B cell (primary cell): Measurements from ENCODE around the gene CCT4. TPM values are rescaled to one million over a fixed set of nuclear protein-coding genes. Genes with fewer than 3 reads are reported as not detected.

ENCODE experiments used
- ATAC-seq: fragments of 200-7000 bp; cut with Tn5 transposase; one replicate; pipeline ENCODE4 v1.10.0; 2021; ENCODE audit warnings: low read depth, mild to moderate bottlenecking, moderate number of reproducible peaks, moderate library complexity
- CTCF ChIA-PET: fragments of 350-600 bp; sonication (Branson Sonifier 250); formaldehyde crosslinking; loops from one replicate; lab custom pipeline; 2021; ENCODE audit warnings: antibody characterized with exemption, inconsistent platforms; lab: Charles Lee
- POLR2A ChIA-PET: fragments of 350-600 bp; sonication (Branson Sonifier 250); formaldehyde crosslinking; loops from one replicate; lab custom pipeline; 2021; ENCODE audit warnings: antibody characterized with exemption; lab: Charles Lee
- DNase-seq: peaks from one replicate; pipeline ENCODE4 v3.0.0; 2013
- H2AFZ ChIP-seq: 2 replicates; pipeline ENCODE4 v1.6.1; 2012; ENCODE audit warnings: mild to moderate bottlenecking, low read depth, low read length; ENCODE audit not compliant: insufficient read depth, poor library complexity, severe bottlenecking
- H3K27ac ChIP-seq, 2 donors: 1 replicate in 1 of 2; 2 replicates in 1 of 2; pipeline ENCODE4 v1.5.1; 2012 to 2013; ENCODE audit warnings: low read length in 2 of 2, mild to moderate bottlenecking in 2 of 2, moderate library complexity in 1 of 2
- H3K27me3 ChIP-seq, 4 experiments: fragments of 200-600 bp in 1 of 4; sonication (generic) in 1 of 4; replicated peaks in 1 of 4; 1 replicate in 2 of 4; 2 replicates in 2 of 4; pipeline versions ENCODE4 v1.6.1 to v1.7.0; 2013 to 2016; ENCODE audit warnings: low read length in 3 of 4, mild to moderate bottlenecking in 2 of 4, mixed read lengths in 1 of 4, moderate library complexity in 1 of 4; ENCODE audit not compliant: insufficient read depth in 4 of 4, control insufficient read depth in 3 of 4; ENCODE audit errors: control extremely low read depth in 1 of 4
- H3K36me3 ChIP-seq, 2 experiments: replicated peaks in 1 of 2; 1 replicate in 1 of 2; 2 replicates in 1 of 2; pipeline versions ENCODE4 v1.6.1 to v1.7.1; 2013; ENCODE audit warnings: low read length in 1 of 2; ENCODE audit not compliant: insufficient read depth in 2 of 2, control insufficient read depth in 1 of 2; ENCODE audit errors: control extremely low read depth in 1 of 2, extremely low read depth in 1 of 2
- H3K4me1 ChIP-seq, 2 donors: fragments of 200-600 bp in 1 of 2; sonication (generic) in 1 of 2; 1 replicate in 1 of 2; 2 replicates in 1 of 2; pipeline versions ENCODE4 v1.5.1 to v1.6.1; 2013 to 2017; ENCODE audit warnings: low read length in 2 of 2; ENCODE audit not compliant: control insufficient read depth in 2 of 2, insufficient read depth in 2 of 2
- H3K4me2 ChIP-seq: replicated peaks from 2 replicates; pipeline ENCODE3; 2012; ENCODE audit warnings: mild to moderate bottlenecking, low read depth, low read length; ENCODE audit not compliant: poor library complexity, severe bottlenecking
- H3K4me3 ChIP-seq, 5 experiments: fragments of 200-600 bp in 1 of 5; sonication (generic) in 1 of 5; 1 replicate in 3 of 5; 2 replicates in 2 of 5; pipeline versions ENCODE4 v1.5.1 to v1.7.0; 2011 to 2016; ENCODE audit warnings: low read length in 4 of 5, mild to moderate bottlenecking in 4 of 5, low read depth in 2 of 5, control low read depth in 1 of 5, moderate library complexity in 1 of 5; ENCODE audit not compliant: insufficient read depth in 1 of 5; ENCODE audit errors: control extremely low read depth in 1 of 5, extremely low read depth in 1 of 5
- H3K79me2 ChIP-seq: fragments of 200-600 bp; sonication (generic); one replicate; pipeline ENCODE4 v1.6.0; 2016; ENCODE audit warnings: low read length; ENCODE audit not compliant: control insufficient read depth, insufficient read depth
- H3K9ac ChIP-seq: fragments of 200-600 bp; sonication (generic); 2 replicates; pipeline ENCODE4 v1.6.1; 2017; ENCODE audit warnings: mild to moderate bottlenecking, low read length, moderate library complexity
- H3K9me3 ChIP-seq, 3 donors: one replicate each; pipeline versions ENCODE4 v1.6.1 to v1.7.1; 2013; ENCODE audit warnings: low read length in 2 of 3; ENCODE audit not compliant: control insufficient read depth in 2 of 3, insufficient read depth in 1 of 3; ENCODE audit errors: control extremely low read depth in 1 of 3
- H4K20me1 ChIP-seq: 2 replicates; pipeline ENCODE4 v1.6.0; 2012; ENCODE audit warnings: mild to moderate bottlenecking, low read length; ENCODE audit not compliant: insufficient read depth, control insufficient read depth, poor library complexity, severe bottlenecking
- H3K27ac Mint-ChIP-seq: one replicate; pipeline ENCODE4 v1.8.0; 2021; ENCODE audit warnings: mixed read lengths
- H3K27me3 Mint-ChIP-seq: one replicate; pipeline ENCODE4 v1.8.0; 2021; ENCODE audit warnings: mixed read lengths
- H3K4me1 Mint-ChIP-seq: one replicate; pipeline ENCODE4 v1.8.0; 2021; ENCODE audit warnings: mixed read lengths
- H3K4me3 Mint-ChIP-seq: one replicate; pipeline ENCODE4 v1.8.0; 2021; ENCODE audit warnings: mixed read lengths
- H3K9me3 Mint-ChIP-seq: one replicate; pipeline ENCODE4 v1.8.0; 2022; ENCODE audit warnings: mixed read lengths; ENCODE audit not compliant: insufficient read depth
- CTCF ChIP-seq: fragments of 200-600 bp; IDR thresholded peaks from one replicate; pipeline ENCODE4 v1.8.0; 2022; ENCODE audit warnings: antibody characterized with exemption, mild to moderate bottlenecking
- EZH2 ChIP-seq: IDR thresholded peaks from 2 replicates; pipeline ENCODE4 v1.6.1; 2012; ENCODE audit warnings: borderline replicate concordance, low read depth, mild to moderate bottlenecking, moderate library complexity, low read length; ENCODE audit not compliant: insufficient read depth, poor library complexity, severe bottlenecking
- WGBS: methylation state at CpG from one replicate; pipeline ENCODE4 v1.1.5; 2013; ENCODE audit warnings: missing lambda C conversion rate; ENCODE audit not compliant: insufficient coverage; 5-methylcytosine and 5-hydroxymethylcytosine counted together
- intact Hi-C: fragments of 100-400 bp; cut with micrococcal nuclease; formaldehyde crosslinking; loops from one replicate; pipeline ENCODE4 v1.10.0; 2022
- polyA plus RNA-seq: library from polyadenylated mRNA; depleted of rRNA; stranded (reverse); fragments of >200 nt; gene quantifications from 2 replicates; pipeline ENCODE4 v1.2.3, GENCODE V29; 2012
- total RNA-seq, 2 donors: library from RNA; stranded (reverse); fragments of 120-200 nt in 1 of 2; gene quantifications; 1 replicate in 1 of 2; 2 replicates in 1 of 2; pipeline versions ENCODE4 v1.2.3 to v1.2.4, GENCODE V29; 2013 to 2022

Gene CCT4
- total and polyA plus RNA-seq, 2 donors (not counting 1 experiment from before 2014, with no cell fraction given) = 31.2 to 88.0 TPM

GRCh38 chr2:61853847-61854563 lies 34.5 kb downstream of the CCT4 start, which contains the start of gene FAM161A:
Gene FAM161A (minus strand): TSS chr2:61854060. CDS start chr2:61854041, 19 bp downstream.
- Mint-ChIP-seq H3K4me3 (peak within 1 kb of the TSS; percentile 94), H3K4me1 (peaks cover 23% of the 10 kb centered on the region), H3K9me3 (no peaks in the 10 kb centered on the region), H3K27me3 (no peaks in the 10 kb centered on the region), H3K27ac (peak within 1 kb of the TSS; percentile 92)
- TF ChIP-seq EZH2 (no peak), CTCF (no peak)
- Histone ChIP-seq H3K4me1 (peaks cover 11 to 16% of the 10 kb centered on the region in 2 donors), H4K20me1 (no peaks in the 10 kb centered on the region), H2AFZ (peak within 1 kb of the TSS; percentile 99), H3K4me3 (peak within 1 kb of the TSS; percentile 92 to 99 (median 98)), H3K9ac (peak within 1 kb of the TSS; percentile 84), H3K4me2 (peak within 1 kb of the TSS; percentile 91), H3K79me2 (no peaks in the 10 kb centered on the region), H3K9me3 (no peaks in the 10 kb centered on the region), H3K27ac (peak within 1 kb of the TSS; percentile 56 to 68), H3K27me3 (no peaks in the 10 kb centered on the region), H3K36me3 (no peaks in the 10 kb centered on the region)
- POLR2A ChIA-PET = interaction anchor here (0.6 to 1.5 kb wide), 7 partner anchors 13 to 382 kb away, joined by 3 to 7 read pairs (median 3); partner anchors contain the start of genes COMMD1 and XPO1
- ATAC-seq = peak; percentile 67
- intact Hi-C loops = loop anchor here (1.0 to 5.0 kb wide), 9 partner anchors 34 to 1987 kb away; partner anchors contain the start of genes CCT4, COMMD1, PAPOLG and UGP2
- peak; percentile 88 for DNase-seq
- CTCF ChIA-PET = interaction anchor here (0.9 kb wide), 1 partner anchor 159 kb away, joined by 4 read pairs; no protein-coding TSS in a partner anchor
- WGBS = under 1% methylated on average over 46 of the region's 50 CpGs
